ENCODE measurements around the gene PRRT3. TPM values are rescaled to one million over a fixed set of nuclear protein-coding genes. Genes with fewer than 3 reads are reported as not detected.
A peak's percentile ranks its signal among the peaks of the same experiment; 100 is the strongest.

The PRRT3 gene
- total and polyA plus RNA-seq, 2 of the 13 experiments (the other 11 are each of a cell fraction or from before 2014, with no cell fraction given): 0.22 to 0.44 TPM

DNA sequence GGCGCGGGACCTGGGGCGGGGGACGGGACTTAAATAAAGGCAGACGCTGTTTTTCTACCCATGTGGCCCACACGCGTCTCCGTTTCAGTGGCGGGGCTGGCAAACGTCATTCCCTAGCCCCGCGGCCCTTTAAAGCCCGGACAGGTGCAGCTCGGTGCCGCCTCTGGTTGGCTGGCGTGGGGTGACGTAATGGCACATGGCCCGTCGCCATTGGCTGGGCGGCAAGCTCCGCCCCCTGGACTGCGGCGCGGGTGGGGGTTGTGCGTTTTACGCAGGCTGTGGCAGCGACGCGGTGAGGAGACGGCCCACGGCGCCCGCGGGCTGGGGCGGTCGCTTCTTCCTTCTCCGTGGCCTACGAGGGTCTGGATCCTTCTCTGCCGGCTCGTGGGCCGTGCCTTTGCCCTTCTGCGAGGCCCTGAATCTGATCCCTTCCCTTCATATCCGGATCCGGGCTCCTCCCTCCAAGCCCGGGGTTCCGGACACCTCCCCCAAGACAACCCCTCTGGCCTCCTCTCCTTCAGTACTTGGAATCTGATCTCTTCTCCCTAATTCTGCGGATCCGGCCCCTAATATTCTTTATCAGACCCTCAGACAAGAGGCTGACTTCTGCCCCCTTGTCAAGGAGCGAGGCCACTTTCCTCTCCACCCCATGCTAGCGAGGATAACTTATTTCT is 18.5 kb downstream of the PRRT3 start, which contains the start of gene CRELD1 (continued):
- TF ChIP-seq, protein P1, sequence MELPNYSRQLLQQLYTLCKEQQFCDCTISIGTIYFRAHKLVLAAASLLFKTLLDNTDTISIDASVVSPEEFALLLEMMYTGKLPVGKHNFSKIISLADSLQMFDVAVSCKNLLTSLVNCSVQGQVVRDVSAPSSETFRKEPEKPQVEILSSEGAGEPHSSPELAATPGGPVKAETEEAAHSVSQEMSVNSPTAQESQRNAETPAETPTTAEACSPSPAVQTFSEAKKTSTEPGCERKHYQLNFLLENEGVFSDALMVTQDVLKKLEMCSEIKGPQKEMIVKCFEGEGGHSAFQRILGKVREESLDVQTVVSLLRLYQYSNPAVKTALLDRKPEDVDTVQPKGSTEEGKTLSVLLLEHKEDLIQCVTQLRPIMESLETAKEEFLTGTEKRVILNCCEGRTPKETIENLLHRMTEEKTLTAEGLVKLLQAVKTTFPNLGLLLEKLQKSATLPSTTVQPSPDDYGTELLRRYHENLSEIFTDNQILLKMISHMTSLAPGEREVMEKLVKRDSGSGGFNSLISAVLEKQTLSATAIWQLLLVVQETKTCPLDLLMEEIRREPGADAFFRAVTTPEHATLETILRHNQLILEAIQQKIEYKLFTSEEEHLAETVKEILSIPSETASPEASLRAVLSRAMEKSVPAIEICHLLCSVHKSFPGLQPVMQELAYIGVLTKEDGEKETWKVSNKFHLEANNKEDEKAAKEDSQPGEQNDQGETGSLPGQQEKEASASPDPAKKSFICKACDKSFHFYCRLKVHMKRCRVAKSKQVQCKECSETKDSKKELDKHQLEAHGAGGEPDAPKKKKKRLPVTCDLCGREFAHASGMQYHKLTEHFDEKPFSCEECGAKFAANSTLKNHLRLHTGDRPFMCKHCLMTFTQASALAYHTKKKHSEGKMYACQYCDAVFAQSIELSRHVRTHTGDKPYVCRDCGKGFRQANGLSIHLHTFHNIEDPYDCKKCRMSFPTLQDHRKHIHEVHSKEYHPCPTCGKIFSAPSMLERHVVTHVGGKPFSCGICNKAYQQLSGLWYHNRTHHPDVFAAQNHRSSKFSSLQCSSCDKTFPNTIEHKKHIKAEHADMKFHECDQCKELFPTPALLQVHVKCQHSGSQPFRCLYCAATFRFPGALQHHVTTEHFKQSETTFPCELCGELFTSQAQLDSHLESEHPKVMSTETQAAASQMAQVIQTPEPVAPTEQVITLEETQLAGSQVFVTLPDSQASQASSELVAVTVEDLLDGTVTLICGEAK (IDR thresholded peaks at IDR 0.05): no peak
- TF ChIP-seq, protein P1 (CRISPR knock-in tag; IDR thresholded peaks at IDR 0.05): peak; percentile 1; the same call in 1 of the 2 replicates
- TF ChIP-seq NCOA1 (CRISPR knock-in tag; IDR thresholded peaks at IDR 0.05) (no peak), ZNF703 (CRISPR knock-in tag; IDR thresholded peaks at IDR 0.05; ENCODE audit: borderline replicate concordance) (no peak; the same call in 1 of the 2 replicates), PAX8 (CRISPR knock-in tag; IDR thresholded peaks at IDR 0.05; ENCODE audit: borderline replicate concordance) (no peak; the same call in 1 of the 2 replicates), ZNF17 (CRISPR knock-in tag; IDR thresholded peaks at IDR 0.05) (no peak), ZSCAN21 (CRISPR knock-in tag; IDR thresholded peaks at IDR 0.05; ENCODE audit: borderline replicate concordance) (0 out of 2 replicates have a peak, but pooled peaks have one; percentile 57), ZNF850 (CRISPR knock-in tag; conservative IDR thresholded peaks at IDR 0.05) (no peak), FOXO1 (CRISPR knock-in tag; IDR thresholded peaks at IDR 0.05) (no peak; the same call in 1 of the 2 replicates), CHCHD3 (CRISPR knock-in tag; IDR thresholded peaks at IDR 0.05) (no peak), ZBTB8A (CRISPR knock-in tag; IDR thresholded peaks at IDR 0.05; ENCODE audit: borderline replicate concordance, low read depth) (0 out of 2 replicates have a peak, but pooled peaks have one; percentile 46), RFX5 (IDR thresholded peaks at IDR 0.05; ENCODE audit: low read depth, low read length) (peak; percentile 90), HDAC6 (IDR thresholded peaks at IDR 0.05; ENCODE audit: low read depth, low read length) (no peak)
- TF ChIP-seq, protein P2, sequence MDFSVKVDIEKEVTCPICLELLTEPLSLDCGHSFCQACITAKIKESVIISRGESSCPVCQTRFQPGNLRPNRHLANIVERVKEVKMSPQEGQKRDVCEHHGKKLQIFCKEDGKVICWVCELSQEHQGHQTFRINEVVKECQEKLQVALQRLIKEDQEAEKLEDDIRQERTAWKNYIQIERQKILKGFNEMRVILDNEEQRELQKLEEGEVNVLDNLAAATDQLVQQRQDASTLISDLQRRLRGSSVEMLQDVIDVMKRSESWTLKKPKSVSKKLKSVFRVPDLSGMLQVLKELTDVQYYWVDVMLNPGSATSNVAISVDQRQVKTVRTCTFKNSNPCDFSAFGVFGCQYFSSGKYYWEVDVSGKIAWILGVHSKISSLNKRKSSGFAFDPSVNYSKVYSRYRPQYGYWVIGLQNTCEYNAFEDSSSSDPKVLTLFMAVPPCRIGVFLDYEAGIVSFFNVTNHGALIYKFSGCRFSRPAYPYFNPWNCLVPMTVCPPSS (IDR thresholded peaks at IDR 0.05): no peak
- TF ChIP-seq, protein P3, sequence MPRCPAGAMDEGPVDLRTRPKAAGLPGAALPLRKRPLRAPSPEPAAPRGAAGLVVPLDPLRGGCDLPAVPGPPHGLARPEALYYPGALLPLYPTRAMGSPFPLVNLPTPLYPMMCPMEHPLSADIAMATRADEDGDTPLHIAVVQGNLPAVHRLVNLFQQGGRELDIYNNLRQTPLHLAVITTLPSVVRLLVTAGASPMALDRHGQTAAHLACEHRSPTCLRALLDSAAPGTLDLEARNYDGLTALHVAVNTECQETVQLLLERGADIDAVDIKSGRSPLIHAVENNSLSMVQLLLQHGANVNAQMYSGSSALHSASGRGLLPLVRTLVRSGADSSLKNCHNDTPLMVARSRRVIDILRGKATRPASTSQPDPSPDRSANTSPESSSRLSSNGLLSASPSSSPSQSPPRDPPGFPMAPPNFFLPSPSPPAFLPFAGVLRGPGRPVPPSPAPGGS (CRISPR knock-in tag; IDR thresholded peaks at IDR 0.05): no peak
- TF ChIP-seq, protein P4, sequence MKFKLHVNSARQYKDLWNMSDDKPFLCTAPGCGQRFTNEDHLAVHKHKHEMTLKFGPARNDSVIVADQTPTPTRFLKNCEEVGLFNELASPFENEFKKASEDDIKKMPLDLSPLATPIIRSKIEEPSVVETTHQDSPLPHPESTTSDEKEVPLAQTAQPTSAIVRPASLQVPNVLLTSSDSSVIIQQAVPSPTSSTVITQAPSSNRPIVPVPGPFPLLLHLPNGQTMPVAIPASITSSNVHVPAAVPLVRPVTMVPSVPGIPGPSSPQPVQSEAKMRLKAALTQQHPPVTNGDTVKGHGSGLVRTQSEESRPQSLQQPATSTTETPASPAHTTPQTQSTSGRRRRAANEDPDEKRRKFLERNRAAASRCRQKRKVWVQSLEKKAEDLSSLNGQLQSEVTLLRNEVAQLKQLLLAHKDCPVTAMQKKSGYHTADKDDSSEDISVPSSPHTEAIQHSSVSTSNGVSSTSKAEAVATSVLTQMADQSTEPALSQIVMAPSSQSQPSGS (CRISPR knock-in tag; IDR thresholded peaks at IDR 0.05): peak; percentile 96

Data from HepG2 (cell line).